ENCODE results near the gene KCNMA1.

KCNMA1 gene

DNA sequence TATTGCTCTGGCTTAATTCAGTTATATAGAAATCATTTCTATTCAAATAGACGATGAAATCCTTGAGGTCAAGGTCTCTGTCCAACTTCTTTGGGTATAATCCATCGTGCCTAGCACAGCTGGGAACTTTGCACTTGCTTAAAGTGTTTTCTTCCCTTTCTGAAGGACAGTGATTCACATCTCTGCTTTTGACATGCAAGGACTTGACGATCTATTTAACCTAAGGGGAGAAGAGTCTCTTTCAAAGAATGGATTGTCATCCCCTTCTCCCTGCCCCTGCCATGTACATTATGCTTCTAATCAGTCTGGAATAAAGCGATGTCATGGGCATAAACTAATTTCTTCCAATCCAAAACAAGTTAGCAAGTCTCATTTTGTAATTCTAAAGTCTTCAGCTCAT is 488.6 kb downstream of the KCNMA1 start:
- WGBS: 63% methylated on average over 4 of the region's 4 CpGs
- no peaks in the 10 kb centered on the region for H3K27me3 ChIP-seq (ENCODE audit: insufficient read depth, low read length)
- no peaks in the 10 kb centered on the region for H3K9me3 ChIP-seq (ENCODE audit: insufficient read depth, low read depth, low read length)
- H3K4me3 ChIP-seq (ENCODE audit: low read length): no peak overlapping the region
- H3K36me3 ChIP-seq (ENCODE audit: insufficient read depth, low read length): no peaks in the 10 kb centered on the region
- peaks cover 36% of the 10 kb centered on the region for H3K4me1 ChIP-seq (ENCODE audit: insufficient read depth, low read length)
- H3K27ac ChIP-seq (ENCODE audit: low read depth, low read length): no peak overlapping the region
- no peak overlapping the region for H3K9ac ChIP-seq (ENCODE audit: low read depth, low read length)

DNA sequence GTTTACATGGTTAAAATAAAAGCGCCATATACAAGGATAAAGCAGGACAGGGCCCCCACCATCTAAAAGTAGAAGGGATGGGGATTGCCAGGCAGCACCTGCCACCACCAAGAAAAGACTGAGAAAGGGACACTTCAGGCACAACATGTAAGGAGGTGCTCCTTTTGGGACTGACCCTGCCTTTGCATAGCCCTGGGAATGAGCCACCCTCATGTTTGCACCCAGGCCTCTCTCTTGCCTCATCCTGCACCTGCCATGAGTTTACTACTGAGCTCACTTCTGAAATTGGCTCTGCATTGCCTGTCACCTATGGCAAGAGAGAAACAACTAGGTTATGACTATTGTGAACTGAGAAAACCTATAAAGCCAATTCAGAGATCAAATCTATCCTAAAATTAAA is 489.7 kb downstream of the KCNMA1 start:
- no peaks in the 10 kb centered on the region for H3K36me3 ChIP-seq (ENCODE audit: insufficient read depth, low read length)
- no peak overlapping the region for H3K4me3 ChIP-seq (ENCODE audit: low read length)
- WGBS: 96% methylated on average over 1 of the region's 1 CpG
- no peaks in the 10 kb centered on the region for H3K27me3 ChIP-seq (ENCODE audit: insufficient read depth, low read length)
- H3K27ac ChIP-seq (ENCODE audit: low read depth, low read length): no peak overlapping the region
- H3K4me1 ChIP-seq (ENCODE audit: insufficient read depth, low read length): peaks cover 36% of the 10 kb centered on the region
- H3K9ac ChIP-seq (ENCODE audit: low read depth, low read length): no peak overlapping the region
- no peaks in the 10 kb centered on the region for H3K9me3 ChIP-seq (ENCODE audit: insufficient read depth, low read depth, low read length)

DNA sequence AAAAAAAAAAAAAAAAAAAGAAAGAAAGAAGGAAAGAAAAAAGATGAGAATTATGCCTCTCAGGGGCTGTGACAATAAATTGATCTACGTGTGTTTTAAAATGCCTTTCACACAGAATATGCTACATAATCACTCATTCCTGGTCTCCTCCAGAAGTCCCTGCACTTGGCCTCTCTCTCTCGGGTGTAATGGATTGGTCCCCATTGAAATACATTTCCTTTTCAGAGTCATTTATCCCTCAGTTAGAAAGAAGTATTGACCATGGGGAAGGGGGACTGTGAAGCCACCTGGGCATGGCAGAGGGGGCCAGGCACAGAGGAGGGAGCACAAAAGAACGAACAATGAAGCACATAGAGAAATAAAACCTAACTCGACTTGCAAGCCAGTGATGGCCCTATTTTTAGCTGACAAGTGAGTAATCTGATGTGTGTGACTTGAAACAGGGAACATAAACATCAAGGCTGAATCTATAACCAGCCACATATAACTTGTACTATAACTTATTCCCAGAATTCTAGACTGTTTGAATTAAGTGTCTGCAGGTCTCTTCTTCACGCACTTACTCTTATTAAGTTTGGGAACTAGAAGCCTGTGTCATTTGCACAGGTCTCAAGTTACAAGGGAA is 490.8 kb downstream of the KCNMA1 start:
- Histone ChIP-seq H3K4me1 (ENCODE audit: insufficient read depth, low read length) (peaks cover 28% of the 10 kb centered on the region), H3K27ac (ENCODE audit: low read depth, low read length) (no peak overlapping the region), H3K4me3 (ENCODE audit: low read length) (no peak overlapping the region), H3K36me3 (ENCODE audit: insufficient read depth, low read length) (no peaks in the 10 kb centered on the region), H3K9me3 (ENCODE audit: insufficient read depth, low read depth, low read length) (no peaks in the 10 kb centered on the region), H3K27me3 (ENCODE audit: insufficient read depth, low read length) (no peaks in the 10 kb centered on the region), H3K9ac (ENCODE audit: low read depth, low read length) (no peak overlapping the region)
- 93% methylated on average over 5 of the region's 5 CpGs for WGBS

DNA sequence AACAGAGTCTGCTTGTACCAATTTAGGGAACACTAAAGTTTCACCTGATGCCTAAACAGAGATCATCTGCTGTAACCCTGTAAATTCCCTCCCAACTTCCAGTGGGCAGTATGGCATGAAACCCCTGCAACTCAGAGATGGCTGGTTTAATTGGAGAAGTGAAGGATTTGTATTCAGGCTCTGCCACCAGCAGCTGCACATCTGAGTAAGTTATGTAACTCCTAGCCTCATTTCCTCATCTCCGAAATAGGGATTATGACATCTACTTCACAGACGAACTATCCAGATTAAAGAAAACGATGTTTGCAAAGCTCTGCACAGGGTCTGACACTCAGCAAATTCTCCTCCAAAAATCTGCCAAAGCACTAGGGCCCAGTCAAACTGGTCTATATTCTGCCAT is 493.0 kb downstream of the KCNMA1 start:
- H3K4me1 ChIP-seq (ENCODE audit: insufficient read depth, low read length): peaks cover 9% of the 10 kb centered on the region; the same call in 1 of the 2 replicates
- no peaks in the 10 kb centered on the region for H3K27me3 ChIP-seq (ENCODE audit: insufficient read depth, low read length)
- H3K27ac ChIP-seq (ENCODE audit: low read depth, low read length): no peak overlapping the region
- H3K4me3 ChIP-seq (ENCODE audit: low read length): no peak overlapping the region
- no peaks in the 10 kb centered on the region for H3K9me3 ChIP-seq (ENCODE audit: insufficient read depth, low read depth, low read length)
- no peaks in the 10 kb centered on the region for H3K36me3 ChIP-seq (ENCODE audit: insufficient read depth, low read length)
- no peak overlapping the region for H3K9ac ChIP-seq (ENCODE audit: low read depth, low read length)
- 90% methylated on average over 3 of the region's 3 CpGs for WGBS

- WGBS: 95% methylated on average over 6 of the region's 6 CpGs
- Histone ChIP-seq H3K36me3 (ENCODE audit: insufficient read depth, low read length) (no peaks in the 10 kb centered on the region), H3K27me3 (ENCODE audit: insufficient read depth, low read length) (no peaks in the 10 kb centered on the region), H3K4me3 (ENCODE audit: low read length) (no peak overlapping the region), H3K9me3 (ENCODE audit: insufficient read depth, low read depth, low read length) (no peaks in the 10 kb centered on the region), H3K9ac (ENCODE audit: low read depth, low read length) (no peak overlapping the region), H3K27ac (ENCODE audit: low read depth, low read length) (no peak overlapping the region), H3K4me1 (ENCODE audit: insufficient read depth, low read length) (no peaks in the 10 kb centered on the region)
These were observed 498.1 kb downstream of the KCNMA1 start for GRCh38 chr10:77139252-77140160.

GRCh38 chr10:77138541-77138940 is 499.1 kb downstream of the KCNMA1 start:
- Histone ChIP-seq H3K36me3 (ENCODE audit: insufficient read depth, low read length) (no peaks in the 10 kb centered on the region), H3K27ac (ENCODE audit: low read depth, low read length) (no peak overlapping the region), H3K9me3 (ENCODE audit: insufficient read depth, low read depth, low read length) (no peaks in the 10 kb centered on the region), H3K4me1 (ENCODE audit: insufficient read depth, low read length) (no peaks in the 10 kb centered on the region), H3K27me3 (ENCODE audit: insufficient read depth, low read length) (no peaks in the 10 kb centered on the region), H3K9ac (ENCODE audit: low read depth, low read length) (no peak overlapping the region), H3K4me3 (ENCODE audit: low read length) (no peak overlapping the region)
- WGBS: 93% methylated on average over 6 of the region's 6 CpGs

DNA sequence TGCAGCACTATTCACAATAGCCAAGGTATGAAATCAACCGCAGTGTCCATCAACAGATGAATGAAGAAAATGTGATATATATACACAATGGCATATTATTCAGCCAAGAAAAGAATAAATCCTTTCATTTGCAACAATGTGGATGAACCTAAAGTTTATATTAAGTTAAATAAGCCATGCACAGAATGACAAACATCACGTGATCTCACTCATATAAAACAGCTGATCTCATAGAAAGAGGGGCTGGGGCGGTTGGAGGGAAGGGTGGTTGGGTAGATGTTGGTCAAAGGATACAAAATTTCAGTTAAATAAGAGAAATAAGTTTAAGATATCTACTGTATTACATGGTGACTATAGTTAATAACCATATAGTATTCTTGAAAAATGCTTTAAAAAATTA is 502.1 kb downstream of the KCNMA1 start:
- no peaks in the 10 kb centered on the region for H3K4me1 ChIP-seq (ENCODE audit: insufficient read depth, low read length)
- no peak overlapping the region for H3K27ac ChIP-seq (ENCODE audit: low read depth, low read length)
- no CpG with 5 or more reads among the region's 3 CpGs for WGBS
- no peaks in the 10 kb centered on the region for H3K36me3 ChIP-seq (ENCODE audit: insufficient read depth, low read length)
- H3K4me3 ChIP-seq (ENCODE audit: low read length): no peak overlapping the region
- H3K9me3 ChIP-seq (ENCODE audit: insufficient read depth, low read depth, low read length): no peaks in the 10 kb centered on the region
- no peak overlapping the region for H3K9ac ChIP-seq (ENCODE audit: low read depth, low read length)
- H3K27me3 ChIP-seq (ENCODE audit: insufficient read depth, low read length): no peaks in the 10 kb centered on the region

- Histone ChIP-seq H3K9ac (ENCODE audit: low read depth, low read length) (no peak overlapping the region), H3K27me3 (ENCODE audit: insufficient read depth, low read length) (no peaks in the 10 kb centered on the region), H3K4me1 (ENCODE audit: insufficient read depth, low read length) (no peaks in the 10 kb centered on the region), H3K36me3 (ENCODE audit: insufficient read depth, low read length) (no peaks in the 10 kb centered on the region), H3K9me3 (ENCODE audit: insufficient read depth, low read depth, low read length) (no peaks in the 10 kb centered on the region), H3K4me3 (ENCODE audit: low read length) (no peak overlapping the region), H3K27ac (ENCODE audit: low read depth, low read length) (no peak overlapping the region)
- 96% methylated on average over 3 of the region's 3 CpGs for WGBS
These were observed 506.4 kb downstream of the KCNMA1 start for GRCh38 chr10:77131214-77131613.

- 95% methylated on average over 1 of the region's 1 CpG for WGBS
These were observed 510.4 kb downstream of the KCNMA1 start for GRCh38 chr10:77127243-77127642.

DNA sequence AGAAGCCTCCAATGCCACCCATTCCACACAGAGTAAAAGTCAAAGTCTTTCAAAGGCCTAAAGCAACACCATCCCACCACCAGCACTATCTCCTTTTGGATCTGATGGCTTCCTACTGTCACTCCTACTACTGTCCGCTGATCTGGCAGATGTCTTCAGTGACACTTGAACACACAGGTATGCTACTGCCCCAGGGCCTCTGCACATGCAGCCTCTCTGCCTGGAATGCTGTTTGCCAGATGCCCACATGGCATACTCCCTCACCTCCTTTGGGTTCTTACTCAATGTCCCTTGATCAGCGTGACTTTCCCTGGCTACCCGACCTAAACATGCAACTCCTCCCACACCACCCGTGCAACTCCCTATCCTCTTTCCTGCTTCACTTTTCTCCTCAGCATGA is 512.4 kb downstream of the KCNMA1 start:
- 85% methylated on average over 4 of the region's 4 CpGs for WGBS

More at GRCh38 chr10:77127243-77127642, 510.4 kb downstream of the KCNMA1 start:
- no peak overlapping the region for H3K9ac ChIP-seq (ENCODE audit: low read depth, low read length)
- H3K4me1 ChIP-seq (ENCODE audit: insufficient read depth, low read length): no peaks in the 10 kb centered on the region
- H3K4me3 ChIP-seq (ENCODE audit: low read length): no peak overlapping the region
- H3K27ac ChIP-seq (ENCODE audit: low read depth, low read length): no peak overlapping the region
- H3K36me3 ChIP-seq (ENCODE audit: insufficient read depth, low read length): no peaks in the 10 kb centered on the region
- no peaks in the 10 kb centered on the region for H3K9me3 ChIP-seq (ENCODE audit: insufficient read depth, low read depth, low read length)
- H3K27me3 ChIP-seq (ENCODE audit: insufficient read depth, low read length): no peaks in the 10 kb centered on the region

GRCh38 chr10:77123330-77123729 is 514.3 kb downstream of the KCNMA1 start:
- 96% methylated on average over 4 of the region's 5 CpGs for WGBS
- H3K4me3 ChIP-seq (ENCODE audit: low read length): no peak overlapping the region

More for the DNA sequence above, 512.4 kb downstream of the KCNMA1 start:
- Histone ChIP-seq H3K4me3 (ENCODE audit: low read length) (no peak overlapping the region), H3K9ac (ENCODE audit: low read depth, low read length) (no peak overlapping the region), H3K27ac (ENCODE audit: low read depth, low read length) (no peak overlapping the region), H3K4me1 (ENCODE audit: insufficient read depth, low read length) (no peaks in the 10 kb centered on the region), H3K9me3 (ENCODE audit: insufficient read depth, low read depth, low read length) (no peaks in the 10 kb centered on the region), H3K27me3 (ENCODE audit: insufficient read depth, low read length) (no peaks in the 10 kb centered on the region), H3K36me3 (ENCODE audit: insufficient read depth, low read length) (no peaks in the 10 kb centered on the region)

More at GRCh38 chr10:77123330-77123729, 514.3 kb downstream of the KCNMA1 start:
- H3K27ac ChIP-seq (ENCODE audit: low read depth, low read length): no peak overlapping the region
- no peak overlapping the region for H3K9ac ChIP-seq (ENCODE audit: low read depth, low read length)
- H3K4me1 ChIP-seq (ENCODE audit: insufficient read depth, low read length): no peaks in the 10 kb centered on the region
- no peaks in the 10 kb centered on the region for H3K27me3 ChIP-seq (ENCODE audit: insufficient read depth, low read length)
- no peaks in the 10 kb centered on the region for H3K36me3 ChIP-seq (ENCODE audit: insufficient read depth, low read length)
- H3K9me3 ChIP-seq (ENCODE audit: insufficient read depth, low read depth, low read length): no peaks in the 10 kb centered on the region

Measured in HUES64 (cell line).